DOHH2 (cell line): Measurements from ENCODE around the gene SPPL2B.

Experiments used
- H3F3A ChIP-seq: fragments of 200-600 bp; sonication (generic), shearing (Covaris generic); 2 replicates; pipeline ENCODE4 v1.6.0; 2016; ENCODE audit warnings: antibody characterized with exemption, mild to moderate bottlenecking; ENCODE audit not compliant: control insufficient read depth, insufficient read depth
- H3K27ac ChIP-seq: fragments of 200-600 bp; sonication (generic); 2 replicates; pipeline ENCODE4 v1.5.1; 2014; ENCODE audit warnings: low read depth, mild to moderate bottlenecking, low read length, moderate library complexity
- H3K27me3 ChIP-seq: fragments of 200-600 bp; sonication (generic); 2 replicates; pipeline ENCODE4 v1.6.1; 2014; ENCODE audit warnings: mild to moderate bottlenecking, low read length, mixed read lengths; ENCODE audit not compliant: control insufficient read depth
- H3K36me3 ChIP-seq: fragments of 200-600 bp; sonication (generic); 2 replicates; pipeline ENCODE4 v1.6.1; 2014; ENCODE audit warnings: mild to moderate bottlenecking, low read length, moderate library complexity, mixed read lengths; ENCODE audit not compliant: control insufficient read depth
- H3K4me1 ChIP-seq: fragments of 200-600 bp; sonication (generic); 2 replicates; pipeline ENCODE4 v1.6.1; 2014; ENCODE audit warnings: mild to moderate bottlenecking, low read length, mixed read lengths; ENCODE audit not compliant: control insufficient read depth
- H3K4me2 ChIP-seq: fragments of 200-600 bp; sonication (generic); 2 replicates; pipeline ENCODE4 v1.6.0; 2014; ENCODE audit warnings: mild to moderate bottlenecking, low read length, moderate library complexity
- H3K4me3 ChIP-seq: fragments of 200-600 bp; sonication (generic); 2 replicates; pipeline ENCODE4 v1.5.1; 2014; ENCODE audit warnings: mild to moderate bottlenecking, low read length, mixed read lengths
- H3K79me2 ChIP-seq: fragments of 200-600 bp; sonication (generic); 2 replicates; pipeline ENCODE4 v1.6.1; 2014; ENCODE audit warnings: mild to moderate bottlenecking, low read length, mixed read lengths; ENCODE audit not compliant: control insufficient read depth
- H3K9me2 ChIP-seq: fragments of 200-600 bp; sonication (generic); replicated peaks from 2 replicates; pipeline ENCODE4 v1.6.1; 2014; ENCODE audit warnings: mild to moderate bottlenecking, low read length, mixed read lengths; ENCODE audit not compliant: control insufficient read depth
- H3K9me3 ChIP-seq: fragments of 200-600 bp; sonication (generic); 2 replicates; pipeline ENCODE4 v1.6.1; 2014; ENCODE audit warnings: antibody characterized with exemption, low read length, mixed read lengths; ENCODE audit not compliant: control insufficient read depth, insufficient read depth
- H4K20me1 ChIP-seq: fragments of 200-600 bp; sonication (generic); 2 replicates; pipeline ENCODE4 v1.6.0; 2014; ENCODE audit warnings: low read depth, mild to moderate bottlenecking, antibody characterized with exemption, low read length, moderate library complexity; ENCODE audit not compliant: control insufficient read depth, insufficient read depth
- EZH2phosphoT487 ChIP-seq: fragments of 200-600 bp; sonication (generic); IDR thresholded peaks from 2 replicates; pipeline ENCODE4 v1.6.1; 2017; ENCODE audit warnings: borderline replicate concordance, mild to moderate bottlenecking, antibody characterized with exemption, low read length, moderate library complexity, mixed read lengths
- TF ChIP-seq, protein P1 (sequence below): fragments of 200-600 bp; sonication (generic); IDR thresholded peaks from one replicate; pipeline ENCODE4 v1.5.1; 2014; ENCODE audit warnings: antibody characterized with exemption, mild to moderate bottlenecking, low read depth, low read length; ENCODE audit not compliant: poor library complexity, severe bottlenecking

The SPPL2B gene

GRCh38 chr19:2372076-2372612 is 43.7 kb downstream of the SPPL2B start:
- no peaks in the 10 kb centered on the region for H3K79me2 ChIP-seq
- 0 out of 2 replicates have a peak, but pooled peaks cover 8% of the 10 kb centered on the region for H3K9me3 ChIP-seq
- TF ChIP-seq, protein P1, sequence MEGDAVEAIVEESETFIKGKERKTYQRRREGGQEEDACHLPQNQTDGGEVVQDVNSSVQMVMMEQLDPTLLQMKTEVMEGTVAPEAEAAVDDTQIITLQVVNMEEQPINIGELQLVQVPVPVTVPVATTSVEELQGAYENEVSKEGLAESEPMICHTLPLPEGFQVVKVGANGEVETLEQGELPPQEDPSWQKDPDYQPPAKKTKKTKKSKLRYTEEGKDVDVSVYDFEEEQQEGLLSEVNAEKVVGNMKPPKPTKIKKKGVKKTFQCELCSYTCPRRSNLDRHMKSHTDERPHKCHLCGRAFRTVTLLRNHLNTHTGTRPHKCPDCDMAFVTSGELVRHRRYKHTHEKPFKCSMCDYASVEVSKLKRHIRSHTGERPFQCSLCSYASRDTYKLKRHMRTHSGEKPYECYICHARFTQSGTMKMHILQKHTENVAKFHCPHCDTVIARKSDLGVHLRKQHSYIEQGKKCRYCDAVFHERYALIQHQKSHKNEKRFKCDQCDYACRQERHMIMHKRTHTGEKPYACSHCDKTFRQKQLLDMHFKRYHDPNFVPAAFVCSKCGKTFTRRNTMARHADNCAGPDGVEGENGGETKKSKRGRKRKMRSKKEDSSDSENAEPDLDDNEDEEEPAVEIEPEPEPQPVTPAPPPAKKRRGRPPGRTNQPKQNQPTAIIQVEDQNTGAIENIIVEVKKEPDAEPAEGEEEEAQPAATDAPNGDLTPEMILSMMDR = no peak
- TF ChIP-seq EZH2phosphoT487 = no peak
- peaks cover 4% of the 10 kb centered on the region; the same call in 1 of the 2 replicates for H3K4me1 ChIP-seq
- no peak overlapping the region for H3K4me2 ChIP-seq
- H3K27ac ChIP-seq = no peak overlapping the region
- H3K9me2 ChIP-seq = no peaks in the 10 kb centered on the region
- H4K20me1 ChIP-seq = no peaks in the 10 kb centered on the region
- 0 out of 2 replicates have a peak, but pooled peaks cover 2% of the 10 kb centered on the region for H3F3A ChIP-seq
- H3K27me3 ChIP-seq = 0 out of 2 replicates have a peak, but pooled peaks cover 2% of the 10 kb centered on the region
- H3K4me3 ChIP-seq = no peak overlapping the region
- H3K36me3 ChIP-seq = no peaks in the 10 kb centered on the region

- H3K9me2 ChIP-seq = no peaks in the 10 kb centered on the region
- no peaks in the 10 kb centered on the region for H3K79me2 ChIP-seq
- H3K4me3 ChIP-seq = no peak overlapping the region
- no peaks in the 10 kb centered on the region for H4K20me1 ChIP-seq
- H3F3A ChIP-seq = 0 out of 2 replicates have a peak, but pooled peaks cover 2% of the 10 kb centered on the region
- H3K27ac ChIP-seq = no peak overlapping the region
- H3K36me3 ChIP-seq = no peaks in the 10 kb centered on the region
- TF ChIP-seq, protein P1 = no peak
- no peak for TF ChIP-seq EZH2phosphoT487
- H3K9me3 ChIP-seq = peaks cover 21% of the 10 kb centered on the region
- peaks cover 1% of the 10 kb centered on the region; the same call in 1 of the 2 replicates for H3K4me1 ChIP-seq
- no peak overlapping the region for H3K4me2 ChIP-seq
- 0 out of 2 replicates have a peak, but pooled peaks cover 2% of the 10 kb centered on the region for H3K27me3 ChIP-seq
Measured at GRCh38 chr19:2374808-2375207, 46.3 kb downstream of the SPPL2B start.

GRCh38 chr19:2375353-2376121 is 47.1 kb downstream of the SPPL2B start:
- no peaks in the 10 kb centered on the region for H3K79me2 ChIP-seq
- no peaks in the 10 kb centered on the region for H3K9me2 ChIP-seq
- no peak overlapping the region for H3K4me3 ChIP-seq
- H3F3A ChIP-seq = 0 out of 2 replicates have a peak, but pooled peaks cover 2% of the 10 kb centered on the region
- 0 out of 2 replicates have a peak, but pooled peaks cover 2% of the 10 kb centered on the region for H3K27me3 ChIP-seq
- peaks cover 21% of the 10 kb centered on the region for H3K9me3 ChIP-seq
- no peaks in the 10 kb centered on the region for H4K20me1 ChIP-seq
- H3K4me1 ChIP-seq = no peaks in the 10 kb centered on the region
- H3K36me3 ChIP-seq = no peaks in the 10 kb centered on the region
- H3K27ac ChIP-seq = no peak overlapping the region
- no peak overlapping the region for H3K4me2 ChIP-seq
- TF ChIP-seq EZH2phosphoT487 = no peak
- TF ChIP-seq, protein P1 = no peak
